ENCODE data around the gene CYP20A1.
"Not testable (repeated sequence)": the region's sequence is repeated elsewhere in the genome, so short reads cannot be mapped to it uniquely, and the experiment has no call there.

CYP20A1 gene

GRCh38 chr2:203242518-203242917 lies 3.7 kb downstream of the CYP20A1 start:
- Mint-ChIP-seq H3K27ac (no peak overlapping the region), H3K4me3 (no peak overlapping the region), H3K36me3 (ENCODE audit: low read depth) (peaks cover 76% of the 10 kb centered on the region), H3K9me3 (no peaks in the 10 kb centered on the region), H3K4me1 (ENCODE audit: low read depth) (peaks cover 20% of the 10 kb centered on the region), H3K27me3 (no peaks in the 10 kb centered on the region)
- intact Hi-C loops (cut with micrococcal nuclease), result no loop called here

GRCh38 chr2:203246646-203247045 lies 7.8 kb downstream of the CYP20A1 start:
- peaks cover 4% of the 10 kb centered on the region for H3K4me1 Mint-ChIP-seq (ENCODE audit: low read depth)
- intact Hi-C loops (cut with micrococcal nuclease), result no loop called here
- no peaks in the 10 kb centered on the region for H3K9me3 Mint-ChIP-seq
- H3K4me3 Mint-ChIP-seq, result no peak overlapping the region
- no peak overlapping the region for H3K27ac Mint-ChIP-seq
- H3K36me3 Mint-ChIP-seq (ENCODE audit: low read depth), result peaks cover 97% of the 10 kb centered on the region
- H3K27me3 Mint-ChIP-seq, result no peaks in the 10 kb centered on the region

- Mint-ChIP-seq H3K4me3 (no peak overlapping the region), H3K36me3 (ENCODE audit: low read depth) (peaks cover 98% of the 10 kb centered on the region), H3K27ac (no peak overlapping the region)
Measured at GRCh38 chr2:203252818-203253217, 14.0 kb downstream of the CYP20A1 start.

GRCh38 chr2:203253422-203254095 lies 14.7 kb downstream of the CYP20A1 start:
- H3K27me3 Mint-ChIP-seq; H3K27ac Mint-ChIP-seq; intact Hi-C loops (cut with micrococcal nuclease): not testable (repeated sequence)

More at GRCh38 chr2:203252818-203253217, 14.0 kb downstream of the CYP20A1 start:
- H3K4me1 Mint-ChIP-seq (ENCODE audit: low read depth), result no peaks in the 10 kb centered on the region
- no peaks in the 10 kb centered on the region for H3K27me3 Mint-ChIP-seq
- intact Hi-C loops (cut with micrococcal nuclease), result no loop called here
- H3K9me3 Mint-ChIP-seq, result peaks cover 19% of the 10 kb centered on the region

GRCh38 chr2:203261326-203262159 lies 22.7 kb downstream of the CYP20A1 start:
- no peaks in the 10 kb centered on the region for H3K9me3 Mint-ChIP-seq
- no peak overlapping the region for H3K27ac Mint-ChIP-seq
- H3K27me3 Mint-ChIP-seq, result no peaks in the 10 kb centered on the region
- peaks cover 98% of the 10 kb centered on the region for H3K36me3 Mint-ChIP-seq (ENCODE audit: low read depth)
- H3K4me3 Mint-ChIP-seq, result no peak overlapping the region
- H3K4me1 Mint-ChIP-seq (ENCODE audit: low read depth), result no peaks in the 10 kb centered on the region
- intact Hi-C loops (cut with micrococcal nuclease), result no loop called here

More at GRCh38 chr2:203253422-203254095, 14.7 kb downstream of the CYP20A1 start:
- not testable (repeated sequence) for H3K4me1 Mint-ChIP-seq (ENCODE audit: low read depth); H3K4me3 Mint-ChIP-seq
- peaks cover 19% of the 10 kb centered on the region for H3K9me3 Mint-ChIP-seq
- peaks cover 98% of the 10 kb centered on the region for H3K36me3 Mint-ChIP-seq (ENCODE audit: low read depth)

GRCh38 chr2:203279288-203279687 lies 40.5 kb downstream of the CYP20A1 start:
- no peaks in the 10 kb centered on the region for H3K9me3 Mint-ChIP-seq
- H3K36me3 Mint-ChIP-seq (ENCODE audit: low read depth), result peaks cover 97% of the 10 kb centered on the region
- intact Hi-C loops (cut with micrococcal nuclease), result no loop called here
- H3K27ac Mint-ChIP-seq, result no peak overlapping the region
- H3K27me3 Mint-ChIP-seq, result no peaks in the 10 kb centered on the region
- H3K4me3 Mint-ChIP-seq, result no peak overlapping the region
- H3K4me1 Mint-ChIP-seq (ENCODE audit: low read depth), result no peaks in the 10 kb centered on the region

- Mint-ChIP-seq H3K9me3 (no peaks in the 10 kb centered on the region), H3K4me3 (no peak overlapping the region), H3K4me1 (ENCODE audit: low read depth) (no peaks in the 10 kb centered on the region), H3K27me3 (no peaks in the 10 kb centered on the region), H3K36me3 (ENCODE audit: low read depth) (peaks cover 98% of the 10 kb centered on the region), H3K27ac (no peak overlapping the region)
- intact Hi-C loops (cut with micrococcal nuclease), result no loop called here
Measured at GRCh38 chr2:203280428-203281064, 41.7 kb downstream of the CYP20A1 start.

- no peaks in the 10 kb centered on the region for H3K9me3 Mint-ChIP-seq
- intact Hi-C loops (cut with micrococcal nuclease), result no loop called here
- no peaks in the 10 kb centered on the region for H3K4me1 Mint-ChIP-seq (ENCODE audit: low read depth)
- H3K4me3 Mint-ChIP-seq, result no peak overlapping the region
- H3K27me3 Mint-ChIP-seq, result no peaks in the 10 kb centered on the region
- H3K36me3 Mint-ChIP-seq (ENCODE audit: low read depth), result peaks cover 97% of the 10 kb centered on the region
- H3K27ac Mint-ChIP-seq, result no peak overlapping the region
Measured at GRCh38 chr2:203282101-203282500, 43.3 kb downstream of the CYP20A1 start.

GRCh38 chr2:203286532-203286931 lies 47.7 kb downstream of the CYP20A1 start:
- H3K27me3 Mint-ChIP-seq, result no peaks in the 10 kb centered on the region
- intact Hi-C loops (cut with micrococcal nuclease), result no loop called here
- H3K4me1 Mint-ChIP-seq (ENCODE audit: low read depth), result no peaks in the 10 kb centered on the region
- H3K9me3 Mint-ChIP-seq, result no peaks in the 10 kb centered on the region
- no peak overlapping the region for H3K27ac Mint-ChIP-seq
- H3K4me3 Mint-ChIP-seq, result no peak overlapping the region
- peaks cover 74% of the 10 kb centered on the region for H3K36me3 Mint-ChIP-seq (ENCODE audit: low read depth)

- H3K27me3 Mint-ChIP-seq, result no peaks in the 10 kb centered on the region
- no peak overlapping the region for H3K27ac Mint-ChIP-seq
- H3K36me3 Mint-ChIP-seq (ENCODE audit: low read depth), result peaks cover 71% of the 10 kb centered on the region
- peaks cover under 1% of the 10 kb centered on the region for H3K9me3 Mint-ChIP-seq
- no peak overlapping the region for H3K4me3 Mint-ChIP-seq
- no peaks in the 10 kb centered on the region for H3K4me1 Mint-ChIP-seq (ENCODE audit: low read depth)
- intact Hi-C loops (cut with micrococcal nuclease), result no loop called here
Measured at GRCh38 chr2:203301667-203302066, 62.8 kb downstream of the CYP20A1 start.

GRCh38 chr2:203302586-203302985 lies 63.8 kb downstream of the CYP20A1 start:
- H3K27ac Mint-ChIP-seq; H3K9me3 Mint-ChIP-seq; H3K27me3 Mint-ChIP-seq; intact Hi-C loops (cut with micrococcal nuclease); H3K4me3 Mint-ChIP-seq; H3K4me1 Mint-ChIP-seq (ENCODE audit: low read depth): not testable (repeated sequence)
- peaks cover 72% of the 10 kb centered on the region for H3K36me3 Mint-ChIP-seq (ENCODE audit: low read depth)

GRCh38 chr2:203310688-203311436 lies 72.0 kb downstream of the CYP20A1 start:
- no peak overlapping the region for H3K27ac Mint-ChIP-seq
- intact Hi-C loops (cut with micrococcal nuclease), result no loop called here
- no peaks in the 10 kb centered on the region for H3K27me3 Mint-ChIP-seq
- peaks cover 15% of the 10 kb centered on the region for H3K4me1 Mint-ChIP-seq (ENCODE audit: low read depth)
- H3K36me3 Mint-ChIP-seq (ENCODE audit: low read depth), result peaks cover 46% of the 10 kb centered on the region
- H3K9me3 Mint-ChIP-seq, result peaks cover 30% of the 10 kb centered on the region
- H3K4me3 Mint-ChIP-seq, result no peak overlapping the region

- H3K4me1 Mint-ChIP-seq (ENCODE audit: low read depth), result peaks cover 24% of the 10 kb centered on the region
- peaks cover 3% of the 10 kb centered on the region for H3K27me3 Mint-ChIP-seq
- intact Hi-C loops (cut with micrococcal nuclease), result no loop called here
- peaks cover 6% of the 10 kb centered on the region for H3K36me3 Mint-ChIP-seq (ENCODE audit: low read depth)
- no peak overlapping the region for H3K4me3 Mint-ChIP-seq
- no peaks in the 10 kb centered on the region for H3K9me3 Mint-ChIP-seq
- no peak overlapping the region for H3K27ac Mint-ChIP-seq
Measured at GRCh38 chr2:203326356-203326755, 87.5 kb downstream of the CYP20A1 start.

GRCh38 chr2:203327582-203327900 lies 88.7 kb downstream of the CYP20A1 start:
- H3K27me3 Mint-ChIP-seq, result peaks cover 3% of the 10 kb centered on the region
- peak overlapping the region; percentile 50 for H3K27ac Mint-ChIP-seq
- H3K4me1 Mint-ChIP-seq (ENCODE audit: low read depth), result peaks cover 24% of the 10 kb centered on the region
- H3K9me3 Mint-ChIP-seq, result no peaks in the 10 kb centered on the region
- peaks cover 6% of the 10 kb centered on the region for H3K36me3 Mint-ChIP-seq (ENCODE audit: low read depth)
- intact Hi-C loops (cut with micrococcal nuclease), result no loop called here
- peak overlapping the region; percentile 96 for H3K4me3 Mint-ChIP-seq
